Neural crest cell (in vitro differentiated cells): ENCODE data around the gene CNTN1. TPM values are rescaled to one million over a fixed set of nuclear protein-coding genes. Genes with fewer than 3 reads are reported as not detected.

ENCODE experiments used
- DNase-seq: peaks from one replicate; pipeline ENCODE4 v3.0.0; 2021; ENCODE audit warnings: low read depth, mixed read lengths, low spot score
- H3K27ac Mint-ChIP-seq: one replicate; pipeline ENCODE4 v1.8.0; 2021; ENCODE audit warnings: mild to moderate bottlenecking, mixed read lengths; ENCODE audit not compliant: unreplicated experiment
- H3K27me3 Mint-ChIP-seq: 2 replicates; pipeline ENCODE4 v1.8.0; 2021; ENCODE audit warnings: low read depth, mild to moderate bottlenecking, mixed read lengths
- H3K36me3 Mint-ChIP-seq: 2 replicates; pipeline ENCODE4 v1.8.0; 2021; ENCODE audit warnings: low read depth, mild to moderate bottlenecking, mixed read lengths
- H3K4me1 Mint-ChIP-seq: 2 replicates; pipeline ENCODE4 v1.8.0; 2021; ENCODE audit warnings: mixed read lengths
- H3K4me3 Mint-ChIP-seq: one replicate; pipeline ENCODE4 v1.8.0; 2021; ENCODE audit warnings: mild to moderate bottlenecking, mixed read lengths
- H3K9me3 Mint-ChIP-seq: 2 replicates; pipeline ENCODE4 v1.8.0; 2021; ENCODE audit warnings: mixed read lengths
- CTCF ChIP-seq: fragments of 200-600 bp; sonication (generic); conservative IDR thresholded peaks from 2 replicates; pipeline ENCODE4 v1.5.0; 2021; ENCODE audit warnings: antibody characterized with exemption, mild to moderate bottlenecking
- total RNA-seq: library from RNA; stranded (reverse); gene quantifications from 2 replicates; pipeline ENCODE4 v1.2.1, GENCODE V29; 2021

Gene CNTN1
- total RNA-seq, 1 donor from 2014 or later = 1.0 TPM

- H3K36me3 Mint-ChIP-seq = no peaks in the 10 kb centered on the region
- H3K9me3 Mint-ChIP-seq = peaks cover 3% of the 10 kb centered on the region
- peaks cover 6% of the 10 kb centered on the region for H3K4me1 Mint-ChIP-seq
- DNase-seq = no peak
- no peak overlapping the region for H3K4me3 Mint-ChIP-seq
- no peak overlapping the region for H3K27ac Mint-ChIP-seq
- peaks cover 6% of the 10 kb centered on the region for H3K27me3 Mint-ChIP-seq
- no peak for TF ChIP-seq CTCF
These were observed 141.6 kb downstream of the CNTN1 start for GRCh38 chr12:40833818-40834217.

GRCh38 chr12:40834321-40834720 lies 142.1 kb downstream of the CNTN1 start:
- peaks cover 3% of the 10 kb centered on the region for H3K9me3 Mint-ChIP-seq
- DNase-seq = no peak
- peak overlapping the region; percentile 31 for H3K27ac Mint-ChIP-seq
- H3K27me3 Mint-ChIP-seq = peaks cover 6% of the 10 kb centered on the region
- no peak overlapping the region for H3K4me3 Mint-ChIP-seq
- no peaks in the 10 kb centered on the region for H3K36me3 Mint-ChIP-seq
- H3K4me1 Mint-ChIP-seq = peaks cover 6% of the 10 kb centered on the region
- no peak for TF ChIP-seq CTCF

GRCh38 chr12:40837891-40838429 lies 145.7 kb downstream of the CNTN1 start:
- H3K4me1 Mint-ChIP-seq = no peaks in the 10 kb centered on the region
- H3K36me3 Mint-ChIP-seq = no peaks in the 10 kb centered on the region
- no peak overlapping the region for H3K4me3 Mint-ChIP-seq
- H3K27me3 Mint-ChIP-seq = no peaks in the 10 kb centered on the region
- H3K27ac Mint-ChIP-seq = no peak overlapping the region
- no peak for TF ChIP-seq CTCF
- DNase-seq = no peak
- peaks cover 3% of the 10 kb centered on the region for H3K9me3 Mint-ChIP-seq

GRCh38 chr12:40843495-40843894 lies 151.3 kb downstream of the CNTN1 start:
- no peaks in the 10 kb centered on the region for H3K27me3 Mint-ChIP-seq
- no peak for DNase-seq
- peaks cover 11% of the 10 kb centered on the region for H3K9me3 Mint-ChIP-seq
- H3K4me3 Mint-ChIP-seq = no peak overlapping the region
- H3K36me3 Mint-ChIP-seq = no peaks in the 10 kb centered on the region
- H3K27ac Mint-ChIP-seq = no peak overlapping the region
- no peaks in the 10 kb centered on the region for H3K4me1 Mint-ChIP-seq
- TF ChIP-seq CTCF = no peak

- no peak for DNase-seq
- Mint-ChIP-seq H3K27me3 (no peaks in the 10 kb centered on the region), H3K27ac (no peak overlapping the region), H3K9me3 (peaks cover 3% of the 10 kb centered on the region), H3K36me3 (no peaks in the 10 kb centered on the region), H3K4me3 (no peak overlapping the region), H3K4me1 (no peaks in the 10 kb centered on the region)
- TF ChIP-seq CTCF = no peak
These were observed 161.0 kb downstream of the CNTN1 start for GRCh38 chr12:40853221-40853620.
